ENCODE measurements around the gene ARHGEF19. TPM values are rescaled to one million over a fixed set of nuclear protein-coding genes. Genes with fewer than 3 reads are reported as not detected.

ARHGEF19 gene
- total and polyA plus RNA-seq, 2 experiments from 2014 or later = 8.6 to 14.2 TPM

- no peaks in the 10 kb centered on the region for H4K20me1 ChIP-seq (ENCODE audit: insufficient read depth)
- in situ Hi-C loops (cut with MboI) = no loop called here
- H3K27ac ChIP-seq = no peak overlapping the region
- H3K36me3 ChIP-seq (ENCODE audit: low read depth) = no peaks in the 10 kb centered on the region
- no peak overlapping the region for H3K9ac ChIP-seq
- no peak for DNase-seq
- H3K4me3 ChIP-seq = no peak overlapping the region
- no peak overlapping the region for H2AFZ ChIP-seq
- no peaks in the 10 kb centered on the region for H3K27me3 ChIP-seq (replicated peaks; ENCODE audit: insufficient read depth)
- peaks cover 7% of the 10 kb centered on the region for H3K79me2 ChIP-seq (ENCODE audit: insufficient read depth)
- 88 to 90% methylated on average over 16 of the region's 16 CpGs for WGBS, 2 experiments (ENCODE audit: low coverage in 1 of 2, low lambda C conversion rate in 2 of 2, missing lambda C conversion rate in 2 of 2)
- no peak for TF ChIP-seq EZH2 (IDR thresholded peaks at IDR 0.05; ENCODE audit: insufficient read depth, poor library complexity, severe bottlenecking)
- no peak for TF ChIP-seq EZH2phosphoT487 (IDR thresholded peaks at IDR 0.05; ENCODE audit: insufficient read depth, low read depth)
- peaks cover 21% of the 10 kb centered on the region for H3F3A ChIP-seq (ENCODE audit: insufficient read depth)
- no peaks in the 10 kb centered on the region for H3K9me2 ChIP-seq (ENCODE audit: insufficient read depth)
- no peak overlapping the region for H3K4me2 ChIP-seq (ENCODE audit: unreplicated experiment)
- H3K9me3 ChIP-seq (ENCODE audit: low read depth) = no peaks in the 10 kb centered on the region
- H3K4me1 ChIP-seq (ENCODE audit: insufficient read depth) = peaks cover 10% of the 10 kb centered on the region
Observed at GRCh38 chr1:16158993-16159831, 53.2 kb downstream of the ARHGEF19 start.

GRCh38 chr1:16158025-16158424, 54.4 kb downstream of the ARHGEF19 start:
- no peaks in the 10 kb centered on the region for H3K9me3 ChIP-seq (ENCODE audit: low read depth)
- TF ChIP-seq EZH2phosphoT487 (IDR thresholded peaks at IDR 0.05; ENCODE audit: insufficient read depth, low read depth) (no peak), EZH2 (IDR thresholded peaks at IDR 0.05; ENCODE audit: insufficient read depth, poor library complexity, severe bottlenecking) (no peak)
- H3K4me1 ChIP-seq (ENCODE audit: insufficient read depth) = peaks cover 21% of the 10 kb centered on the region
- DNase-seq = no peak
- H3K27ac ChIP-seq = no peak overlapping the region
- no peak overlapping the region for H3K4me2 ChIP-seq (ENCODE audit: unreplicated experiment)
- H2AFZ ChIP-seq = no peak overlapping the region
- peaks cover 19% of the 10 kb centered on the region for H3K79me2 ChIP-seq (ENCODE audit: insufficient read depth)
- peaks cover 21% of the 10 kb centered on the region for H3F3A ChIP-seq (ENCODE audit: insufficient read depth)
- H3K9me2 ChIP-seq (ENCODE audit: insufficient read depth) = no peaks in the 10 kb centered on the region
- no peaks in the 10 kb centered on the region for H3K36me3 ChIP-seq (ENCODE audit: low read depth)
- WGBS, 2 experiments (ENCODE audit: low coverage in 1 of 2, low lambda C conversion rate in 2 of 2, missing lambda C conversion rate in 2 of 2) = 78 to 84% methylated on average over 5 of the region's 5 CpGs
- H4K20me1 ChIP-seq (ENCODE audit: insufficient read depth) = no peaks in the 10 kb centered on the region
- no peak overlapping the region for H3K4me3 ChIP-seq
- in situ Hi-C loops (cut with MboI) = no loop called here
- H3K27me3 ChIP-seq (replicated peaks; ENCODE audit: insufficient read depth) = no peaks in the 10 kb centered on the region
- no peak overlapping the region for H3K9ac ChIP-seq

- Histone ChIP-seq H3K9me3 (ENCODE audit: low read depth) (no peaks in the 10 kb centered on the region), H3K4me3 (peak overlapping the region; percentile 46; the same call in 1 of the 2 replicates), H2AFZ (no peak overlapping the region), H3K4me2 (ENCODE audit: unreplicated experiment) (peak overlapping the region; percentile 34), H3K9ac (no peak overlapping the region), H3K27ac (no peak overlapping the region), H3K4me1 (ENCODE audit: insufficient read depth) (peaks cover 29% of the 10 kb centered on the region), H4K20me1 (ENCODE audit: insufficient read depth) (no peaks in the 10 kb centered on the region), H3K36me3 (ENCODE audit: low read depth) (no peaks in the 10 kb centered on the region), H3K79me2 (ENCODE audit: insufficient read depth) (peaks cover 28% of the 10 kb centered on the region), H3K27me3 (replicated peaks; ENCODE audit: insufficient read depth) (no peaks in the 10 kb centered on the region), H3F3A (ENCODE audit: insufficient read depth) (peaks cover 21% of the 10 kb centered on the region), H3K9me2 (ENCODE audit: insufficient read depth) (no peaks in the 10 kb centered on the region)
- no peak for TF ChIP-seq EZH2phosphoT487 (IDR thresholded peaks at IDR 0.05; ENCODE audit: insufficient read depth, low read depth)
- no peak for TF ChIP-seq EZH2 (IDR thresholded peaks at IDR 0.05; ENCODE audit: insufficient read depth, poor library complexity, severe bottlenecking)
- WGBS, 2 experiments (ENCODE audit: low coverage in 1 of 2, low lambda C conversion rate in 2 of 2, missing lambda C conversion rate in 2 of 2) = 76 to 78% methylated on average over 13 of the region's 13 CpGs
- DNase-seq = peak; percentile 63
- in situ Hi-C loops (cut with MboI) = no loop called here
Observed at GRCh38 chr1:16156848-16157495, 55.5 kb downstream of the ARHGEF19 start.

DNA sequence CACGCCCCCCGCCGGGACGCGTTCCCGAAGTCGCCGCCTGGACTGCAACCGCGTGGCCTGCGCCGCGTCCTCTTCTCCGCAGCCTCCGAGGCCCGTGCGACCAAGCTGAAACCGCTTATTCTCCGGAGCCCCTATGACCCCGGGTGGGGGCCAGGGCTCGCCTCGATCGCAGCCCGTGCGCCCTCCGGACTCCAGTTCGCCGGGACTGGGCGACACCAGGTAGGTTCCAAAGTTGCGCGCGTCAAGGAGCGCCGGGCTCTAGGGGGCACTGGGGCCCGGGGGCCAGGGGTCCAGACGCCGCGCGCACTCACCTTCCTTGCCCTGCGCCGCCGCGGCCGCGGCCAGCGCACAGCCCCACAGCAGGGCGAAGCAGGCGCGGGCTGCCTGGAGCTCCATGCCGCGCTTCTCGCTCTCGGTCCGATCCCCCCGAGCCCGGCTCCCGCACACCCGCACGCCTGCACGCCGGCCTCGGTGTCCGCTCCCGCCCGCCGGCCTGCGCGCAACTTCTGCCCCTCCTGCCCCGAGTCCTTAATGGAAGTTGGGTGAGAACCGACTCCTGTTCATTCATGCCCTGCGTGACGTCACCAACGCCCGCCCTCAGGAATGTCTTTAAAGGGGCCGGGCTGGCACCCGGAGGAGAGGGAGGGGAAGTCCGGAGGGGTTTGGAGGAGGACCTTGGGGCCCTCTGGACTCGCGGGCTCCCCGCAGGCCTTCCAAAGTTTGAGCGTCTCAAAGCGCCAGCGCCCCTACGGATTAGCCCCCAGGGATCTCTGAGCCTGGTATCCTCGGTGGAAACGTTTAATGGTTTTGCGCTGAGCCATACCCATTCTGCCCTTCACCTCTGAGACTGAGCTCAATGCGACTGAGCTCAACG, 56.7 kb downstream of the ARHGEF19 start, which contains the start of gene EPHA2:
EPHA2 (minus strand) TSS at position 533 of the 874 bp plus-strand sequence; CDS start at position 396, 137 bp downstream.
- no peaks in the 10 kb centered on the region for H3K9me2 ChIP-seq (ENCODE audit: insufficient read depth)
- no peaks in the 10 kb centered on the region for H4K20me1 ChIP-seq (ENCODE audit: insufficient read depth)
- TF ChIP-seq EZH2phosphoT487 (IDR thresholded peaks at IDR 0.05; ENCODE audit: insufficient read depth, low read depth) = no peak
- TF ChIP-seq EZH2 (IDR thresholded peaks at IDR 0.05; ENCODE audit: insufficient read depth, poor library complexity, severe bottlenecking) = no peak
- no peaks in the 10 kb centered on the region for H3K27me3 ChIP-seq (replicated peaks; ENCODE audit: insufficient read depth)
- H3K27ac ChIP-seq = peak within 1 kb of the TSS; percentile 17
- peak within 1 kb of the TSS; percentile 70 for H3K9ac ChIP-seq
- peaks cover 21% of the 10 kb centered on the region for H3F3A ChIP-seq (ENCODE audit: insufficient read depth)
- H3K4me1 ChIP-seq (ENCODE audit: insufficient read depth) = peaks cover 41% of the 10 kb centered on the region
- H3K9me3 ChIP-seq (ENCODE audit: low read depth) = no peaks in the 10 kb centered on the region
- H2AFZ ChIP-seq = peak within 1 kb of the TSS; percentile 66
- peak within 1 kb of the TSS; percentile 86 for H3K4me3 ChIP-seq
- WGBS, 2 experiments (ENCODE audit: low coverage in 1 of 2, low lambda C conversion rate in 2 of 2, missing lambda C conversion rate in 2 of 2) = 14% methylated on average over 68 to 73 of the region's 89 CpGs
- DNase-seq = peak; percentile 88
- peaks cover 40% of the 10 kb centered on the region for H3K79me2 ChIP-seq (ENCODE audit: insufficient read depth)
- peak within 1 kb of the TSS; percentile 86 for H3K4me2 ChIP-seq (ENCODE audit: unreplicated experiment)
- in situ Hi-C loops (cut with MboI) = no loop called here
- no peaks in the 10 kb centered on the region for H3K36me3 ChIP-seq (ENCODE audit: low read depth)

Data from GM23248 (cell line).